HEK293T (cell line): Measurements from ENCODE around the gene CPAMD8.

Experiments
- CTCF ChIA-PET: fragments of 350-600 bp; formaldehyde crosslinking; extraction: SDS; loops from one replicate; lab custom pipeline; 2021; ENCODE audit warnings: antibody characterized with exemption, inconsistent platforms; lab: Yijun Ruan, JAX
- POLR2A ChIA-PET: fragments of 350-600 bp; formaldehyde crosslinking; extraction: SDS; loops from one replicate; lab custom pipeline; 2020; ENCODE audit warnings: antibody characterized with exemption, inconsistent platforms; lab: Yijun Ruan, JAX
- DNase-seq: peaks from one replicate; pipeline ENCODE4 v3.0.0; 2012; ENCODE audit warnings: mixed read lengths; ENCODE audit errors: extremely low spot score
- ARNT ChIP-seq: fragments of 450-650 bp; IDR thresholded peaks from 2 replicates; pipeline ENCODE4 v1.6.1; 2017; ENCODE audit warnings: mild to moderate bottlenecking
- BHLHE40 ChIP-seq: fragments of 450-650 bp; IDR thresholded peaks from 2 replicates; pipeline ENCODE4 v1.6.1; 2016; ENCODE audit warnings: mild to moderate bottlenecking, moderate library complexity, borderline replicate concordance
- CTBP1 ChIP-seq: fragments of 450-650 bp; IDR thresholded peaks from 2 replicates; pipeline ENCODE4 v1.6.1; 2016; ENCODE audit warnings: borderline replicate concordance
- ELF4 ChIP-seq: fragments of 450-650 bp; IDR thresholded peaks from 2 replicates; pipeline ENCODE4 v1.6.1; 2017; ENCODE audit warnings: antibody characterized with exemption
- FOXA1 ChIP-seq: fragments of 450-650 bp; IDR thresholded peaks from 2 replicates; pipeline ENCODE4 v1.6.1; 2016; ENCODE audit warnings: mild to moderate bottlenecking
- FOXK2 ChIP-seq: fragments of 450-650 bp; IDR thresholded peaks from 2 replicates; pipeline ENCODE4 v1.6.1; 2016; ENCODE audit warnings: mild to moderate bottlenecking
- FOXM1 ChIP-seq: fragments of 450-650 bp; IDR thresholded peaks from 2 replicates; pipeline ENCODE4 v1.6.1; 2017; ENCODE audit warnings: mild to moderate bottlenecking, borderline replicate concordance
- HDGF ChIP-seq: fragments of 450-650 bp; IDR thresholded peaks from 2 replicates; pipeline ENCODE4 v1.6.1; 2017; ENCODE audit warnings: antibody characterized with exemption, borderline replicate concordance
- L3MBTL2 ChIP-seq: fragments of 450-650 bp; conservative IDR thresholded peaks from 2 replicates; pipeline ENCODE4 v1.6.1; 2016; ENCODE audit warnings: mild to moderate bottlenecking
- LEF1 ChIP-seq: fragments of 450-650 bp; IDR thresholded peaks from 2 replicates; pipeline ENCODE4 v1.6.1; 2017; ENCODE audit warnings: mild to moderate bottlenecking, borderline replicate concordance
- NFRKB ChIP-seq: fragments of 450-650 bp; IDR thresholded peaks from 2 replicates; pipeline ENCODE4 v1.6.1; 2016; ENCODE audit warnings: mild to moderate bottlenecking, moderate library complexity
- SP1 ChIP-seq: fragments of 450-650 bp; IDR thresholded peaks from 2 replicates; pipeline ENCODE4 v1.6.1; 2017
- SUZ12 ChIP-seq: fragments of 450-650 bp; IDR thresholded peaks from 2 replicates; pipeline ENCODE4 v1.6.1; 2016; ENCODE audit warnings: mild to moderate bottlenecking
- TARDBP ChIP-seq: fragments of 450-650 bp; IDR thresholded peaks from 2 replicates; pipeline ENCODE4 v1.6.1; 2016
- ZNF384 ChIP-seq: fragments of 450-650 bp; IDR thresholded peaks from 2 replicates; pipeline ENCODE4 v1.6.1; 2016
- TF ChIP-seq, protein P1 (sequence below): fragments of 450-650 bp; IDR thresholded peaks from 2 replicates; pipeline ENCODE4 v1.6.1; 2016

The CPAMD8 gene

DNA sequence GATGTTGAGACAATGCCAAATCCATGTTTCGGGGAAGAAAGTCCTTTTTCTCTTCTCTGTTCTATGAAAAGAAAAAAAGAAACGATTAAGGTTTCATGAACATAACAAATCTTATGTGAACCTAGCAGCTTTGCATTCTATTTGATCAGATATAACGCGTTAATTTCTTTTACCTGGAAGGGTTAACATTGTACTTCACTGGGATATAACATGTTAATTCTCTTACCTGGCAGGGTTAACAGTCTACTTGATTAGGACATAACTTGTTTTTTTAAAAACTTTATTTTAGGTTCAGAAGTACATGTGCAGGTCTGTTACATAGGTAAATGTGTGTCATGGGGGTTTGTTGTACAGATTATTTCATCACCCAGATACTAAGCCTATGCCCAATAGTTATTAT, 68.8 kb downstream of the CPAMD8 start:
- ChIA-PET POLR2A (no interaction called here), CTCF (interaction anchor here (0.6 kb wide), 2 partner anchors 149 to 1829 kb away, joined by 3 read pairs; no protein-coding TSS in a partner anchor)
- no peak for DNase-seq
- no peak for TF ChIP-seq L3MBTL2
- no peak for TF ChIP-seq FOXA1
- TF ChIP-seq HDGF: no peak
- no peak for TF ChIP-seq FOXM1
- TF ChIP-seq TARDBP: no peak
- no peak for TF ChIP-seq BHLHE40
- no peak for TF ChIP-seq ARNT
- TF ChIP-seq SP1: no peak
- no peak for TF ChIP-seq SUZ12
- no peak for TF ChIP-seq CTBP1
- TF ChIP-seq NFRKB: no peak
- TF ChIP-seq FOXK2: no peak
- TF ChIP-seq ZNF384: no peak
- no peak for TF ChIP-seq ELF4

DNA sequence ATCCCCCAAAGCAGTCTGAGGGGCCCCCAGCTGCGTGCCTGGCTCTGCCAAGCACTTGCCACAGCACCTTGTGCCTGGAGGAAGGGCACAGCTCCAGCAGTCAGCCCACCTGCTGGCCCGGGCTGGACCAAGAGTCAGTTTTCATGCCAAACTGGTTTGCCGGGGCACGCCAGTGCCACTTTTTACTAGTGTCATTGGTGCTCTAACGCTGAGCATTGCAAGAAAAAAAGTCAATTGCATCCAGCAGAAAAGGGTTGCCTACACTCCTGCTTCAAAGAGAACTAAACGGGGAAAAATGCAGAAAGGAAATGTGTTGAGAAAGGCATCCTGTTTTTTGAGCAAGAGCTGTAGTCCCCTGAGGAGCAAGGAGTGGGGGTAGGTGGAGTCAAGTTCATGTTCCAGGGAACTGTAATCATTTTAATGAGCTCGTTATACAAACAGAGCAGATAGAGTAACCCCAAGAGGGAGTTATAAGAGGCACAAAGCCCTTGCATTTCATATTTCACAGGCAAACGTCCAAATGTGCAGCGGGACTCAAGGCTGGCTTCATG, 69.4 kb downstream of the CPAMD8 start:
- POLR2A ChIA-PET: no interaction called here
- no peak for TF ChIP-seq ELF4
- no peak for TF ChIP-seq FOXA1
- TF ChIP-seq FOXK2: no peak
- TF ChIP-seq ZNF384: no peak
- TF ChIP-seq L3MBTL2: no peak
- TF ChIP-seq HDGF: no peak
- no peak for TF ChIP-seq NFRKB
- TF ChIP-seq LEF1: no peak
- TF ChIP-seq BHLHE40: no peak
- DNase-seq: no peak

DNA sequence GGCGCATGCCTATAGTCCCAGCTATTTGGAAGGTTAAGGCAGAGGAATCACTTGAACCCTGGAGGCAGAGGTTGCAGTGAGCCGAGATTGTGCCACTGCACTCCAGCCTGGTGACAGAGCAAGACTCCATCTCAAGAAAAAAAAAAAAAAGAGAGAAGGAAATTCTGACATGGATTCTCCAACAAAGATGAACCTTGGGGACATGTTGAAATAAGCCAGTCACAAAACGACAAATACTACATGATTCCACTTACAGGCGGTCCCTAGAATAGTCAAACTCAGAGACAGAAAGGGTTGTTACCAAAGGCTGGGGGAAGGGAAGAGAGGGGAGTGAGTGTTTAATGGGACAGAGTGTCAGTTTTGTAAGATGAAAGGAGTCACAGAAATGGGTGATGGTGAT, 71.4 kb downstream of the CPAMD8 start:
- no peak for TF ChIP-seq L3MBTL2
- ChIA-PET POLR2A (no interaction called here), CTCF (no interaction called here)
- no peak for DNase-seq

More for the DNA sequence above, 69.4 kb downstream of the CPAMD8 start:
- CTCF ChIA-PET: interaction anchor here (0.6 kb wide), 2 partner anchors 148 to 1830 kb away, joined by 3 read pairs; no protein-coding TSS in a partner anchor

DNA sequence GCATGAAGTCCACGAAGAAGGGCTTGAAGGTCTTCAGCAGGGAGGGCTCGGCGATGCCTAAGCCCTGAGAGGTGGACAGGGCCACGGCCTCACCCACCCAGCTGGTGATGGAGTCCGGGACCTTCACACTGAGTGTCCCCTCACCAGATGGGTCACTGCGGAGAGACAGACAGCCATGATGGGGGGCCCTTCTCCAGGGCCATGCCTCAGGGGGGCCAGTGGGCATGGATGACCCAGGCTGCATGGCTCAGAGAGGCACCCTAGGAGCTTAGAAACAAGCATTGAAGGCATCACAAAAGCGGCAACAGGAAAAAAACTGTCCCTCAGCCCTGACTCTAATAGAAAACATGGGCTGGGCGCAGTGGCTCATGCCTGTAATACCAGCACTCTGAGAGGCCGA, 74.6 kb downstream of the CPAMD8 start:
- POLR2A ChIA-PET: interaction anchor here (0.8 kb wide), 1 partner anchor 20 kb away, joined by 3 read pairs; no protein-coding TSS in a partner anchor
- CTCF ChIA-PET: no interaction called here
- no peak for DNase-seq
- TF ChIP-seq ZNF384 (no peak), TARDBP (no peak), NFRKB (no peak), BHLHE40 (no peak), LEF1 (no peak), FOXK2 (no peak), L3MBTL2 (no peak), HDGF (no peak), SP1 (no peak), FOXA1 (no peak), ELF4 (no peak), ARNT (no peak), FOXM1 (no peak), CTBP1 (no peak), SUZ12 (no peak)
- TF ChIP-seq, protein P1, sequence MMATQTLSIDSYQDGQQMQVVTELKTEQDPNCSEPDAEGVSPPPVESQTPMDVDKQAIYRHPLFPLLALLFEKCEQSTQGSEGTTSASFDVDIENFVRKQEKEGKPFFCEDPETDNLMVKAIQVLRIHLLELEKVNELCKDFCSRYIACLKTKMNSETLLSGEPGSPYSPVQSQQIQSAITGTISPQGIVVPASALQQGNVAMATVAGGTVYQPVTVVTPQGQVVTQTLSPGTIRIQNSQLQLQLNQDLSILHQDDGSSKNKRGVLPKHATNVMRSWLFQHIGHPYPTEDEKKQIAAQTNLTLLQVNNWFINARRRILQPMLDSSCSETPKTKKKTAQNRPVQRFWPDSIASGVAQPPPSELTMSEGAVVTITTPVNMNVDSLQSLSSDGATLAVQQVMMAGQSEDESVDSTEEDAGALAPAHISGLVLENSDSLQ: no peak

DNA sequence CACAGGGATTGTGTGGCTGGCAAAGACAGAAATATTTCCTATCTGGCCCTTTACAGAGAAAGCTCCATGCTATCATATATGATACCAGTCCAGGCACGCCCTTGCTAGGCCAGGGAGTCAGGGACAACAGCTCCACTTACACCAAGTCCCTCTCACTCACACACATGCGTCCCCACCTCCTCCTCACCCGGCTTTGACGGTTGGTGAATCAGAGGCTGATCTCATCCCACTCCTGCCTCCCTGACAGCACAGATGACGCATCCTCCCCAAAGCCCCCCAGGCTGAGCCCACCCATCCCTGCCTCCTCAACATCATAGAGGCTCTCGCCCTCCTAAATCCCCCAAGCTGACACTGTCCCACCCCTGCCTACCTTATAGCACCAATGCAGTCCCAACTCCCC, 75.1 kb downstream of the CPAMD8 start:
- ChIA-PET CTCF (interaction anchor here (0.9 kb wide), 1 partner anchor 10 kb away, joined by 3 read pairs; no protein-coding TSS in a partner anchor), POLR2A (interaction anchor here (0.8 kb wide), 1 partner anchor 20 kb away, joined by 3 read pairs; no protein-coding TSS in a partner anchor)
- DNase-seq: no peak
- TF ChIP-seq FOXM1 (no peak), TARDBP (no peak), SUZ12 (no peak)

DNA sequence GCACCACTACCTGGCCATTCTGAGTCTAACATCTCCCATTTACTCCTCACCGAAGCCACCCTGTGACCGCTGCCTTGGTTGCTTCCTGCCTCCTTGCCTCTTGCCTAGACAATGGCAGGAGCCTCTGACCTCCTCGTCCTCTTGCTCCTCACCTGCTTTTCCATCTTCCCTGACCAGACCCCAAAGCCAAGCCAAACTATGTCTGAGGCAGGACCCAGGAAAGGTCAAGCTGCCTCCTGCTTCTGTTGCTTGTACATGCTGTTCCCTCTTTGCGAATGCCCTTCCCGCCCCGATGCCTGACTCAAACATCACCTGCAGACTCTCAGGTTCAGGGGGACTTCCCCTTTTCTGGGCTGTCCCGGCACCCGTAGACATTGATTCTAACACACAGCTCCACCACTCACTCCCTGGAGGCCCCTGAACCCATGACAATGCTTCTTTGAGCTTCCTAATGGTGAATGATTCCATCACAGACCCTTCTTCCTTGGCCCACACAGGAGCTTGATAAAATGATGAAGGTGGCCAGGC, 77.0 kb downstream of the CPAMD8 start:
- ChIA-PET POLR2A (no interaction called here), CTCF (no interaction called here)
- no peak for DNase-seq
- TF ChIP-seq CTBP1: no peak
- no peak for TF ChIP-seq FOXM1
- no peak for TF ChIP-seq NFRKB
- no peak for TF ChIP-seq BHLHE40
- TF ChIP-seq HDGF: no peak
- no peak for TF ChIP-seq LEF1
- TF ChIP-seq, protein P1: no peak
- TF ChIP-seq FOXA1: no peak
- no peak for TF ChIP-seq FOXK2
- no peak for TF ChIP-seq ARNT
- TF ChIP-seq ZNF384: no peak
- TF ChIP-seq SP1: no peak
- no peak for TF ChIP-seq SUZ12
